Fibroblast of pulmonary artery (primary cell): ENCODE measurements around the gene LRMDA.

ENCODE experiments used
- DNase-seq: peaks from one replicate; pipeline ENCODE4 v3.0.0-alpha.2; 2010; ENCODE audit warnings: low read depth
- H3K4me3 ChIP-seq: replicated peaks from 2 replicates; pipeline ENCODE4 v1.5.1; 2011; ENCODE audit warnings: low read depth, mild to moderate bottlenecking, control low read depth, low read length, moderate library complexity
- CTCF ChIP-seq: IDR thresholded peaks from 2 replicates; pipeline ENCODE4 v1.5.1; 2011; ENCODE audit warnings: mild to moderate bottlenecking, control low read depth, low read length, inconsistent platforms; ENCODE audit errors: missing control alignments

The LRMDA gene

GRCh38 chr10:75694790-75695189 is 263.4 kb downstream of the LRMDA start:
- no peak for TF ChIP-seq CTCF
- H3K4me3 ChIP-seq = no peak overlapping the region
- no peak for DNase-seq

GRCh38 chr10:75695994-75696393 is 264.6 kb downstream of the LRMDA start:
- no peak for TF ChIP-seq CTCF
- DNase-seq = no peak
- H3K4me3 ChIP-seq = no peak overlapping the region

GRCh38 chr10:75696536-75696935 is 265.1 kb downstream of the LRMDA start:
- H3K4me3 ChIP-seq = no peak overlapping the region
- TF ChIP-seq CTCF = no peak
- no peak for DNase-seq

GRCh38 chr10:75703191-75703854 is 271.9 kb downstream of the LRMDA start:
- no peak for DNase-seq
- no peak for TF ChIP-seq CTCF
- H3K4me3 ChIP-seq = no peak overlapping the region

- DNase-seq = no peak
- TF ChIP-seq CTCF = no peak
Observed at GRCh38 chr10:75705426-75705825, 274.0 kb downstream of the LRMDA start.

GRCh38 chr10:75707080-75707840 is 275.8 kb downstream of the LRMDA start:
- no peak for DNase-seq
- no peak for TF ChIP-seq CTCF
- H3K4me3 ChIP-seq = no peak overlapping the region

More at GRCh38 chr10:75705426-75705825, 274.0 kb downstream of the LRMDA start:
- no peak overlapping the region for H3K4me3 ChIP-seq
